ENCODE data around the gene PRPF18.

GRCh38 chr10:13672548-13672947 is 85.8 kb downstream of the PRPF18 start:
- TF ChIP-seq EP300 (IDR thresholded peaks at IDR 0.05) (no peak), POLR2A (IDR thresholded peaks at IDR 0.05) (no peak), CTCF (IDR thresholded peaks at IDR 0.05) (no peak)
